Measurements from ENCODE around the gene CAP2. TPM values are rescaled to one million over a fixed set of nuclear protein-coding genes. Genes with fewer than 3 reads are reported as not detected.

Gene CAP2
- total RNA-seq, 1 experiment from 2014 or later = 7.2 TPM

GRCh38 chr6:17565399-17565798 lies 172.0 kb downstream of the CAP2 start (continued):
- TF ChIP-seq, protein P1, sequence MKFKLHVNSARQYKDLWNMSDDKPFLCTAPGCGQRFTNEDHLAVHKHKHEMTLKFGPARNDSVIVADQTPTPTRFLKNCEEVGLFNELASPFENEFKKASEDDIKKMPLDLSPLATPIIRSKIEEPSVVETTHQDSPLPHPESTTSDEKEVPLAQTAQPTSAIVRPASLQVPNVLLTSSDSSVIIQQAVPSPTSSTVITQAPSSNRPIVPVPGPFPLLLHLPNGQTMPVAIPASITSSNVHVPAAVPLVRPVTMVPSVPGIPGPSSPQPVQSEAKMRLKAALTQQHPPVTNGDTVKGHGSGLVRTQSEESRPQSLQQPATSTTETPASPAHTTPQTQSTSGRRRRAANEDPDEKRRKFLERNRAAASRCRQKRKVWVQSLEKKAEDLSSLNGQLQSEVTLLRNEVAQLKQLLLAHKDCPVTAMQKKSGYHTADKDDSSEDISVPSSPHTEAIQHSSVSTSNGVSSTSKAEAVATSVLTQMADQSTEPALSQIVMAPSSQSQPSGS (CRISPR knock-in tag; IDR thresholded peaks at IDR 0.05; ENCODE audit: borderline replicate concordance, low read depth) = no peak
- TF ChIP-seq, protein P2, sequence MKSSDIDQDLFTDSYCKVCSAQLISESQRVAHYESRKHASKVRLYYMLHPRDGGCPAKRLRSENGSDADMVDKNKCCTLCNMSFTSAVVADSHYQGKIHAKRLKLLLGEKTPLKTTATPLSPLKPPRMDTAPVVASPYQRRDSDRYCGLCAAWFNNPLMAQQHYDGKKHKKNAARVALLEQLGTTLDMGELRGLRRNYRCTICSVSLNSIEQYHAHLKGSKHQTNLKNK (CRISPR knock-in tag; IDR thresholded peaks at IDR 0.05) = no peak
- TF ChIP-seq ZNF138 (CRISPR knock-in tag; conservative IDR thresholded peaks at IDR 0.05) (no peak), NFYB (CRISPR knock-in tag; conservative IDR thresholded peaks at IDR 0.05; ENCODE audit: low read depth) (no peak), PRRX2 (CRISPR knock-in tag; IDR thresholded peaks at IDR 0.05) (no peak), ERG (CRISPR knock-in tag; IDR thresholded peaks at IDR 0.05) (no peak), GRHL2 (CRISPR knock-in tag; IDR thresholded peaks at IDR 0.05; ENCODE audit: insufficient replicate concordance, severe bottlenecking) (no peak)

- H3K9me3 Mint-ChIP-seq = peaks cover 49% of the 10 kb centered on the region
- peaks cover 20% of the 10 kb centered on the region for H3K36me3 Mint-ChIP-seq
- H3K27me3 Mint-ChIP-seq (ENCODE audit: low read depth) = peaks cover 7% of the 10 kb centered on the region
- no peak overlapping the region for H3K27ac Mint-ChIP-seq
- no peaks in the 10 kb centered on the region for H3K4me1 Mint-ChIP-seq
- DNase-seq (ENCODE audit: low spot score) = no peak
- H3K4me3 Mint-ChIP-seq = no peak overlapping the region
- ChIA-PET POLR2A (interaction anchor here (0.6 kb wide), 2 partner anchors 101 to 485 kb away, joined by 3 read pairs; no protein-coding TSS in a partner anchor), CTCF (interaction anchor here (1.3 kb wide), 1 partner anchor 9 kb away, joined by 6 read pairs; no protein-coding TSS in a partner anchor)
- no peak for ATAC-seq
- TF ChIP-seq RORB (CRISPR knock-in tag; IDR thresholded peaks at IDR 0.05) = no peak
- no peak for TF ChIP-seq ZNF416 (CRISPR knock-in tag; IDR thresholded peaks at IDR 0.05)
- TF ChIP-seq, protein P3, sequence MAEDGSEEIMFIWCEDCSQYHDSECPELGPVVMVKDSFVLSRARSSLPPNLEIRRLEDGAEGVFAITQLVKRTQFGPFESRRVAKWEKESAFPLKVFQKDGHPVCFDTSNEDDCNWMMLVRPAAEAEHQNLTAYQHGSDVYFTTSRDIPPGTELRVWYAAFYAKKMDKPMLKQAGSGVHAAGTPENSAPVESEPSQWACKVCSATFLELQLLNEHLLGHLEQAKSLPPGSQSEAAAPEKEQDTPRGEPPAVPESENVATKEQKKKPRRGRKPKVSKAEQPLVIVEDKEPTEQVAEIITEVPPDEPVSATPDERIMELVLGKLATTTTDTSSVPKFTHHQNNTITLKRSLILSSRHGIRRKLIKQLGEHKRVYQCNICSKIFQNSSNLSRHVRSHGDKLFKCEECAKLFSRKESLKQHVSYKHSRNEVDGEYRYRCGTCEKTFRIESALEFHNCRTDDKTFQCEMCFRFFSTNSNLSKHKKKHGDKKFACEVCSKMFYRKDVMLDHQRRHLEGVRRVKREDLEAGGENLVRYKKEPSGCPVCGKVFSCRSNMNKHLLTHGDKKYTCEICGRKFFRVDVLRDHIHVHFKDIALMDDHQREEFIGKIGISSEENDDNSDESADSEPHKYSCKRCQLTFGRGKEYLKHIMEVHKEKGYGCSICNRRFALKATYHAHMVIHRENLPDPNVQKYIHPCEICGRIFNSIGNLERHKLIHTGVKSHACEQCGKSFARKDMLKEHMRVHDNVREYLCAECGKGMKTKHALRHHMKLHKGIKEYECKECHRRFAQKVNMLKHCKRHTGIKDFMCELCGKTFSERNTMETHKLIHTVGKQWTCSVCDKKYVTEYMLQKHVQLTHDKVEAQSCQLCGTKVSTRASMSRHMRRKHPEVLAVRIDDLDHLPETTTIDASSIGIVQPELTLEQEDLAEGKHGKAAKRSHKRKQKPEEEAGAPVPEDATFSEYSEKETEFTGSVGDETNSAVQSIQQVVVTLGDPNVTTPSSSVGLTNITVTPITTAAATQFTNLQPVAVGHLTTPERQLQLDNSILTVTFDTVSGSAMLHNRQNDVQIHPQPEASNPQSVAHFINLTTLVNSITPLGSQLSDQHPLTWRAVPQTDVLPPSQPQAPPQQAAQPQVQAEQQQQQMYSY (CRISPR knock-in tag; IDR thresholded peaks at IDR 0.05) = no peak
- no peak for TF ChIP-seq MXD4 (CRISPR knock-in tag; IDR thresholded peaks at IDR 0.05; ENCODE audit: borderline replicate concordance)
- no peak for TF ChIP-seq CREB1 (CRISPR knock-in tag; IDR thresholded peaks at IDR 0.05)
- TF ChIP-seq USF1 (CRISPR knock-in tag; IDR thresholded peaks at IDR 0.05) = no peak
- TF ChIP-seq ZNF263 (CRISPR knock-in tag; IDR thresholded peaks at IDR 0.05; ENCODE audit: low read depth) = no peak
- TF ChIP-seq IRF1 (CRISPR knock-in tag; IDR thresholded peaks at IDR 0.05) = no peak
- no peak for TF ChIP-seq SMAD4 (CRISPR knock-in tag; IDR thresholded peaks at IDR 0.05)
- no peak for TF ChIP-seq ZNF232 (CRISPR knock-in tag; IDR thresholded peaks at IDR 0.05)
- no peak for TF ChIP-seq AFF4 (CRISPR knock-in tag; IDR thresholded peaks at IDR 0.05; ENCODE audit: borderline replicate concordance)
- TF ChIP-seq, protein P4, sequence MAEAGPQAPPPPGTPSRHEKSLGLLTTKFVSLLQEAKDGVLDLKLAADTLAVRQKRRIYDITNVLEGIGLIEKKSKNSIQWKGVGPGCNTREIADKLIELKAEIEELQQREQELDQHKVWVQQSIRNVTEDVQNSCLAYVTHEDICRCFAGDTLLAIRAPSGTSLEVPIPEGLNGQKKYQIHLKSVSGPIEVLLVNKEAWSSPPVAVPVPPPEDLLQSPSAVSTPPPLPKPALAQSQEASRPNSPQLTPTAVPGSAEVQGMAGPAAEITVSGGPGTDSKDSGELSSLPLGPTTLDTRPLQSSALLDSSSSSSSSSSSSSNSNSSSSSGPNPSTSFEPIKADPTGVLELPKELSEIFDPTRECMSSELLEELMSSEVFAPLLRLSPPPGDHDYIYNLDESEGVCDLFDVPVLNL (CRISPR knock-in tag; IDR thresholded peaks at IDR 0.05; ENCODE audit: borderline replicate concordance, low read depth) = no peak
- TF ChIP-seq TEAD1 (CRISPR knock-in tag; IDR thresholded peaks at IDR 0.05) = no peak
Measured at GRCh38 chr6:17574866-17575560, 181.6 kb downstream of the CAP2 start.
